B cell (primary cell): ENCODE results near the gene AFF3. TPM values are rescaled to one million over a fixed set of nuclear protein-coding genes. Genes with fewer than 3 reads are reported as not detected.
"Not testable (repeated sequence)": the region's sequence is repeated elsewhere in the genome, so short reads cannot be mapped to it uniquely, and the experiment has no call there.

Experiments
- ATAC-seq: fragments of 200-7000 bp; cut with Tn5 transposase; one replicate; pipeline ENCODE4 v1.10.0; 2021; ENCODE audit warnings: low read depth, mild to moderate bottlenecking, moderate number of reproducible peaks, moderate library complexity
- CTCF ChIA-PET: fragments of 350-600 bp; sonication (Branson Sonifier 250); formaldehyde crosslinking; loops from one replicate; lab custom pipeline; 2021; ENCODE audit warnings: antibody characterized with exemption, inconsistent platforms; lab: Charles Lee
- POLR2A ChIA-PET: fragments of 350-600 bp; sonication (Branson Sonifier 250); formaldehyde crosslinking; loops from one replicate; lab custom pipeline; 2021; ENCODE audit warnings: antibody characterized with exemption; lab: Charles Lee
- DNase-seq: peaks from one replicate; pipeline ENCODE4 v3.0.0; 2013
- H2AFZ ChIP-seq: 2 replicates; pipeline ENCODE4 v1.6.1; 2012; ENCODE audit warnings: mild to moderate bottlenecking, low read depth, low read length; ENCODE audit not compliant: insufficient read depth, poor library complexity, severe bottlenecking
- H3K27ac ChIP-seq, 2 donors: 1 replicate in 1 of 2; 2 replicates in 1 of 2; pipeline ENCODE4 v1.5.1; 2012 to 2013; ENCODE audit warnings: low read length in 2 of 2, mild to moderate bottlenecking in 2 of 2, moderate library complexity in 1 of 2
- H3K27me3 ChIP-seq, 4 experiments: fragments of 200-600 bp in 1 of 4; sonication (generic) in 1 of 4; replicated peaks in 1 of 4; 1 replicate in 2 of 4; 2 replicates in 2 of 4; pipeline versions ENCODE4 v1.6.1 to v1.7.0; 2013 to 2016; ENCODE audit warnings: low read length in 3 of 4, mild to moderate bottlenecking in 2 of 4, mixed read lengths in 1 of 4, moderate library complexity in 1 of 4; ENCODE audit not compliant: insufficient read depth in 4 of 4, control insufficient read depth in 3 of 4; ENCODE audit errors: control extremely low read depth in 1 of 4
- H3K36me3 ChIP-seq, 2 experiments: replicated peaks in 1 of 2; 1 replicate in 1 of 2; 2 replicates in 1 of 2; pipeline versions ENCODE4 v1.6.1 to v1.7.1; 2013; ENCODE audit warnings: low read length in 1 of 2; ENCODE audit not compliant: insufficient read depth in 2 of 2, control insufficient read depth in 1 of 2; ENCODE audit errors: control extremely low read depth in 1 of 2, extremely low read depth in 1 of 2
- H3K4me1 ChIP-seq, 2 donors: fragments of 200-600 bp in 1 of 2; sonication (generic) in 1 of 2; 1 replicate in 1 of 2; 2 replicates in 1 of 2; pipeline versions ENCODE4 v1.5.1 to v1.6.1; 2013 to 2017; ENCODE audit warnings: low read length in 2 of 2; ENCODE audit not compliant: control insufficient read depth in 2 of 2, insufficient read depth in 2 of 2
- H3K4me2 ChIP-seq: replicated peaks from 2 replicates; pipeline ENCODE3; 2012; ENCODE audit warnings: mild to moderate bottlenecking, low read depth, low read length; ENCODE audit not compliant: poor library complexity, severe bottlenecking
- H3K4me3 ChIP-seq, 5 experiments: fragments of 200-600 bp in 1 of 5; sonication (generic) in 1 of 5; 1 replicate in 3 of 5; 2 replicates in 2 of 5; pipeline versions ENCODE4 v1.5.1 to v1.7.0; 2011 to 2016; ENCODE audit warnings: low read length in 4 of 5, mild to moderate bottlenecking in 4 of 5, low read depth in 2 of 5, control low read depth in 1 of 5, moderate library complexity in 1 of 5; ENCODE audit not compliant: insufficient read depth in 1 of 5; ENCODE audit errors: control extremely low read depth in 1 of 5, extremely low read depth in 1 of 5
- H3K79me2 ChIP-seq: fragments of 200-600 bp; sonication (generic); one replicate; pipeline ENCODE4 v1.6.0; 2016; ENCODE audit warnings: low read length; ENCODE audit not compliant: control insufficient read depth, insufficient read depth
- H3K9ac ChIP-seq: fragments of 200-600 bp; sonication (generic); 2 replicates; pipeline ENCODE4 v1.6.1; 2017; ENCODE audit warnings: mild to moderate bottlenecking, low read length, moderate library complexity
- H3K9me3 ChIP-seq, 3 donors: one replicate each; pipeline versions ENCODE4 v1.6.1 to v1.7.1; 2013; ENCODE audit warnings: low read length in 2 of 3; ENCODE audit not compliant: control insufficient read depth in 2 of 3, insufficient read depth in 1 of 3; ENCODE audit errors: control extremely low read depth in 1 of 3
- H4K20me1 ChIP-seq: 2 replicates; pipeline ENCODE4 v1.6.0; 2012; ENCODE audit warnings: mild to moderate bottlenecking, low read length; ENCODE audit not compliant: insufficient read depth, control insufficient read depth, poor library complexity, severe bottlenecking
- H3K27ac Mint-ChIP-seq: one replicate; pipeline ENCODE4 v1.8.0; 2021; ENCODE audit warnings: mixed read lengths
- H3K27me3 Mint-ChIP-seq: one replicate; pipeline ENCODE4 v1.8.0; 2021; ENCODE audit warnings: mixed read lengths
- H3K4me1 Mint-ChIP-seq: one replicate; pipeline ENCODE4 v1.8.0; 2021; ENCODE audit warnings: mixed read lengths
- H3K4me3 Mint-ChIP-seq: one replicate; pipeline ENCODE4 v1.8.0; 2021; ENCODE audit warnings: mixed read lengths
- H3K9me3 Mint-ChIP-seq: one replicate; pipeline ENCODE4 v1.8.0; 2022; ENCODE audit warnings: mixed read lengths; ENCODE audit not compliant: insufficient read depth
- EZH2 ChIP-seq: IDR thresholded peaks from 2 replicates; pipeline ENCODE4 v1.6.1; 2012; ENCODE audit warnings: borderline replicate concordance, low read depth, mild to moderate bottlenecking, moderate library complexity, low read length; ENCODE audit not compliant: insufficient read depth, poor library complexity, severe bottlenecking
- WGBS: methylation state at CpG from one replicate; pipeline ENCODE4 v1.1.5; 2013; ENCODE audit warnings: missing lambda C conversion rate; ENCODE audit not compliant: insufficient coverage; 5-methylcytosine and 5-hydroxymethylcytosine counted together
- intact Hi-C: fragments of 100-400 bp; cut with micrococcal nuclease; formaldehyde crosslinking; loops from one replicate; pipeline ENCODE4 v1.10.0; 2022
- polyA plus RNA-seq: library from polyadenylated mRNA; depleted of rRNA; stranded (reverse); fragments of >200 nt; gene quantifications from 2 replicates; pipeline ENCODE4 v1.2.3, GENCODE V29; 2012
- total RNA-seq, 2 donors: library from RNA; stranded (reverse); fragments of 120-200 nt in 1 of 2; gene quantifications; 1 replicate in 1 of 2; 2 replicates in 1 of 2; pipeline versions ENCODE4 v1.2.3 to v1.2.4, GENCODE V29; 2013 to 2022
- TF ChIP-seq, protein P1 (sequence below): fragments of 200-600 bp; IDR thresholded peaks from one replicate; pipeline ENCODE4 v1.8.0; 2022; ENCODE audit warnings: antibody characterized with exemption, mild to moderate bottlenecking

AFF3 gene
- total and polyA plus RNA-seq, 2 donors (not counting 1 experiment from before 2014, with no cell fraction given): 117 to 830 TPM

DNA sequence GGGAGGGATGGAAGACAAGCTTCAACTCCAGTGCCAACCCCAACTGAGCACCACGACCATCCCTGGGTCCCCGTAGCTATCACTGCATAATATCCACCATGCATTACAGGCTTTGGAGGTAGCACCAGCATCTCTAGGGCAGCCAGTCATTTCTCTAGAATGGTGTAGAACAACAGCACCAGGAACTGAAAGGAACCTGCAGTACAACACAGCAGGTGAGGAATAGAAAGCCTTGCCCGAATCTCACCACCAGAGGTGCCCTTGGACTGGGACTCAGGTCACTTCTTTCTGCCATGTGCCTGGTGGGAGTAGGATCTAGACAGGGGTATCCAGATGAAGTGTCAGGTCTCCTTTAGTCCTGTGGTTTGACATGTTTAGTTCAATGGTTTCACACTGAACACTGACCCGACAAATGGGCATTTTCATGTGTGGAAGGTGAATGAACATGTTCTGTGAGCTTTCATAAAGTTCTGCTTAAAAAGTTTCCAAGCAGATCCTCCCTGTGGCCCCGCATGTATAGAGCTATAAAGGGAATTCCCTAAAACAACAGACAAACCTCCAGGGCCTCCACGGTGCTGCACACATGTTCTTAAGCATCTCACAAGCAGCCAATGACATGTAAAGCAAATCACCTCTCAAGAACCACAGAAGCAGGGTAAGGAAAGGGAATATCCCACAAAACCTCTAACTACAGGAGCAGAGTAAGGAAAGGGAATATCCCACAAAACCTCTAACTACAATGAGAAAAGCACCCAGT is 208.3 kb downstream of the AFF3 start:
- H3K9me3 ChIP-seq: peaks cover 0 to 11% (median 5%) of the 10 kb centered on the region in 3 donors
- no peak overlapping the region for H3K4me3 Mint-ChIP-seq
- H3K79me2 ChIP-seq: peaks cover 96% of the 10 kb centered on the region
- intact Hi-C loops: no loop called here
- H2AFZ ChIP-seq: no peak overlapping the region
- peak overlapping the region; percentile 67 for H3K27ac Mint-ChIP-seq
- ChIA-PET POLR2A (no interaction called here), CTCF (no interaction called here)
- TF ChIP-seq EZH2: no peak
- TF ChIP-seq, protein P1, sequence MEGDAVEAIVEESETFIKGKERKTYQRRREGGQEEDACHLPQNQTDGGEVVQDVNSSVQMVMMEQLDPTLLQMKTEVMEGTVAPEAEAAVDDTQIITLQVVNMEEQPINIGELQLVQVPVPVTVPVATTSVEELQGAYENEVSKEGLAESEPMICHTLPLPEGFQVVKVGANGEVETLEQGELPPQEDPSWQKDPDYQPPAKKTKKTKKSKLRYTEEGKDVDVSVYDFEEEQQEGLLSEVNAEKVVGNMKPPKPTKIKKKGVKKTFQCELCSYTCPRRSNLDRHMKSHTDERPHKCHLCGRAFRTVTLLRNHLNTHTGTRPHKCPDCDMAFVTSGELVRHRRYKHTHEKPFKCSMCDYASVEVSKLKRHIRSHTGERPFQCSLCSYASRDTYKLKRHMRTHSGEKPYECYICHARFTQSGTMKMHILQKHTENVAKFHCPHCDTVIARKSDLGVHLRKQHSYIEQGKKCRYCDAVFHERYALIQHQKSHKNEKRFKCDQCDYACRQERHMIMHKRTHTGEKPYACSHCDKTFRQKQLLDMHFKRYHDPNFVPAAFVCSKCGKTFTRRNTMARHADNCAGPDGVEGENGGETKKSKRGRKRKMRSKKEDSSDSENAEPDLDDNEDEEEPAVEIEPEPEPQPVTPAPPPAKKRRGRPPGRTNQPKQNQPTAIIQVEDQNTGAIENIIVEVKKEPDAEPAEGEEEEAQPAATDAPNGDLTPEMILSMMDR: no peak
- H3K9me3 Mint-ChIP-seq: no peaks in the 10 kb centered on the region
- no peak overlapping the region for H3K4me2 ChIP-seq
- no peak overlapping the region for H3K4me3 ChIP-seq
- H3K9ac ChIP-seq: no peak overlapping the region
- WGBS: 90% methylated on average over 4 of the region's 6 CpGs
- H3K4me1 ChIP-seq: peaks cover 20 to 37% of the 10 kb centered on the region in 2 donors
- no peaks in the 10 kb centered on the region for H3K27me3 Mint-ChIP-seq
- H4K20me1 ChIP-seq: peaks cover 33% of the 10 kb centered on the region
- H3K27me3 ChIP-seq: no peaks in the 10 kb centered on the region
- DNase-seq (no peak), ATAC-seq (no peak)
- H3K27ac ChIP-seq: no peak overlapping the region
- H3K4me1 Mint-ChIP-seq: peaks cover 71% of the 10 kb centered on the region
- peaks cover 23 to 70% of the 10 kb centered on the region in 2 experiments for H3K36me3 ChIP-seq

DNA sequence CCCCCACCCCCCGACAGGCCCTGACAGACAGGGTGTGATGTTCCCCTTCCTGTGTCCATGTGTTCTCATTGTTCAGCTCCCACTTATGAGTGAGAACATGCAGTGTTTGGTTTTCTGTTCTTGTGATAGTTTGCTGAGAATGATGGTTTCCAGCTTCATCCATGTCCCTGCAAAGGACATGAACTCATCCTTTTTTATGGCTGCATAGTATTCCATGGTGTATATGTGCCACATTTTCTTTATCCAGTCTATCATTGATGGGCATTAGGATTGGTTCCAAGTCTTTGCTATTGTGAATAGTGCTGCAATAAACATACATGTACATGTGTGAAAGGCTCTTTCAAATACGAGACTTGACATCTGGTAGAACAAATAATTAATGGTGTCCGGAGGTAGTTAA is 208.9 kb downstream of the AFF3 start:
- H3K9me3 Mint-ChIP-seq, H3K4me3 Mint-ChIP-seq, DNase-seq, H3K27ac Mint-ChIP-seq, H3K9ac ChIP-seq, ATAC-seq, POLR2A ChIA-PET, CTCF ChIA-PET, intact Hi-C loops, H3K27me3 ChIP-seq, H3K27ac ChIP-seq, H3K4me2 ChIP-seq, H3K4me3 ChIP-seq, H2AFZ ChIP-seq, H3K27me3 Mint-ChIP-seq: not testable (repeated sequence)
- peaks cover 96% of the 10 kb centered on the region for H3K79me2 ChIP-seq
- H4K20me1 ChIP-seq: peaks cover 35% of the 10 kb centered on the region
- H3K4me1 ChIP-seq: peaks cover 26 to 43% of the 10 kb centered on the region in 2 donors
- H3K9me3 ChIP-seq: peaks cover 0 to 11% (median 5%) of the 10 kb centered on the region in 3 donors
- peaks cover 23 to 68% of the 10 kb centered on the region in 2 experiments for H3K36me3 ChIP-seq
- H3K4me1 Mint-ChIP-seq: peaks cover 76% of the 10 kb centered on the region
- WGBS: no CpG with 5 or more reads among the region's 3 CpGs
